GM13976 (cell line): Measurements from ENCODE around the gene CABP2.

Experiments
- DNase-seq: peaks from one replicate; pipeline ENCODE4 v3.0.0; 2012; ENCODE audit warnings: low spot score
- in situ Hi-C: fragments of 300-500 bp; cut with MboI; formaldehyde crosslinking; loops from one replicate; pipeline ENCODE4 v1.12.0; 2022; ENCODE audit warnings: low sequenced_read_pairs, mixed read lengths, inconsistent platforms; ENCODE audit not compliant: unreplicated experiment
- TF ChIP-seq, protein P1 (sequence below): IDR thresholded peaks from 2 replicates; pipeline ENCODE4 v1.5.1; 2012; ENCODE audit warnings: borderline replicate concordance, mild to moderate bottlenecking; ENCODE audit not compliant: insufficient read depth; ENCODE audit errors: extremely low read depth, missing control alignments, control extremely low read depth

CABP2 gene

GRCh38 chr11:67492069-67492727 is 31.0 kb downstream of the CABP2 start:
- in situ Hi-C loops: no loop called here
- DNase-seq: no peak
- TF ChIP-seq, protein P1, sequence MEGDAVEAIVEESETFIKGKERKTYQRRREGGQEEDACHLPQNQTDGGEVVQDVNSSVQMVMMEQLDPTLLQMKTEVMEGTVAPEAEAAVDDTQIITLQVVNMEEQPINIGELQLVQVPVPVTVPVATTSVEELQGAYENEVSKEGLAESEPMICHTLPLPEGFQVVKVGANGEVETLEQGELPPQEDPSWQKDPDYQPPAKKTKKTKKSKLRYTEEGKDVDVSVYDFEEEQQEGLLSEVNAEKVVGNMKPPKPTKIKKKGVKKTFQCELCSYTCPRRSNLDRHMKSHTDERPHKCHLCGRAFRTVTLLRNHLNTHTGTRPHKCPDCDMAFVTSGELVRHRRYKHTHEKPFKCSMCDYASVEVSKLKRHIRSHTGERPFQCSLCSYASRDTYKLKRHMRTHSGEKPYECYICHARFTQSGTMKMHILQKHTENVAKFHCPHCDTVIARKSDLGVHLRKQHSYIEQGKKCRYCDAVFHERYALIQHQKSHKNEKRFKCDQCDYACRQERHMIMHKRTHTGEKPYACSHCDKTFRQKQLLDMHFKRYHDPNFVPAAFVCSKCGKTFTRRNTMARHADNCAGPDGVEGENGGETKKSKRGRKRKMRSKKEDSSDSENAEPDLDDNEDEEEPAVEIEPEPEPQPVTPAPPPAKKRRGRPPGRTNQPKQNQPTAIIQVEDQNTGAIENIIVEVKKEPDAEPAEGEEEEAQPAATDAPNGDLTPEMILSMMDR: no peak

- TF ChIP-seq, protein P1: no peak
- no peak for DNase-seq
- in situ Hi-C loops: no loop called here
Observed at GRCh38 chr11:67491276-67492068, 31.8 kb downstream of the CABP2 start.

DNA sequence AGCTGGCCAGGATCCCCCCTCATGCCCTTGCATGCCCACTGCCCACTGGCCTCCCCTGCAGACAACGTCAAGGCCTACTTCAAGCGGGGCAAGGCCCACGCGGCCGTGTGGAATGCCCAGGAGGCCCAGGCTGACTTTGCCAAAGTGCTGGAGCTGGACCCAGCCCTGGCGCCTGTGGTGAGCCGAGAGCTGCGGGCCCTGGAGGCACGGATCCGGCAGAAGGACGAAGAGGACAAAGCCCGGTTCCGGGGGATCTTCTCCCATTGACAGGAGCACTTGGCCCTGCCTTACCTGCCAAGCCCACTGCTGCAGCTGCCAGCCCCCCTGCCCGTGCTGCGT is 32.5 kb downstream of the CABP2 start:
- DNase-seq: no peak
- TF ChIP-seq, protein P1: no peak
- in situ Hi-C loops: no loop called here

DNA sequence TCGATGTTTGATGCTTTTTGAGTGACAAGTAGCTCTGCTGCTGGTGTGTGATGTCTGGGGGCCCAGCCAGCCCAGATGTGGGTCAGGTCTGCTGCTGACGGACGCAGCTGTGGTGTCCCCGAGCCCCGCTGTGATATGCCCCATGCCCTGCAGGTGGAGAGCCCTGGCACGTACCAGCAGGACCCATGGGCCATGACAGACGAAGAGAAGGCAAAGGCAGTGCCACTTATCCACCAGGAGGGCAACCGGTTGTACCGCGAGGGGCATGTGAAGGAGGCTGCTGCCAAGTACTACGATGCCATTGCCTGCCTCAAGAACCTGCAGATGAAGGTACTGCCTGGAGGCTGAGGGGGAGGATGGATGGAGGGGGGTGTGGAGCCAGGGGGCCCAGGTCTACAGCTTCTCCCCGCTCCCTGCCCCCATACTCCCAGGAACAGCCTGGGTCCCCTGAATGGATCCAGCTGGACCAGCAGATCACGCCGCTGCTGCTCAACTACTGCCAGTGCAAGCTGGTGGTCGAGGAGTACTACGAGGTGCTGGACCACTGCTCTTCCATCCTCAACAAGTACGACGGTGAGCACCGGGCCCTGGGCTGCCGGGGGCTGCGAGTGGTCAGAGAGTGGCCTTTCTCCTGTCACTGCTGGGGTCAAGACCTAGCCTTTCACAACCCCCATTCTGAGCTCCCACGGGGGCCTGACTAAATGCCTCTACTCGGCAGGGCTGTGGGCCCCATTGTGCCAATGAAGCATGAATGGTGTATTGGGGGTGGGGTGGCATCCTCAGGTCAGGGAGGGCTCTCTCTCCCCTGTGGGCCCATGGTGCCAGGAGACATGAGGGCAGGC is 33.1 kb downstream of the CABP2 start:
- TF ChIP-seq, protein P1: no peak
- in situ Hi-C loops: no loop called here
- DNase-seq: no peak

GRCh38 chr11:67489203-67489884 is 33.9 kb downstream of the CABP2 start:
- in situ Hi-C loops: no loop called here
- TF ChIP-seq, protein P1: no peak
- no peak for DNase-seq
